ENCODE results near the gene TNFSF8.

TNFSF8 gene

DNA sequence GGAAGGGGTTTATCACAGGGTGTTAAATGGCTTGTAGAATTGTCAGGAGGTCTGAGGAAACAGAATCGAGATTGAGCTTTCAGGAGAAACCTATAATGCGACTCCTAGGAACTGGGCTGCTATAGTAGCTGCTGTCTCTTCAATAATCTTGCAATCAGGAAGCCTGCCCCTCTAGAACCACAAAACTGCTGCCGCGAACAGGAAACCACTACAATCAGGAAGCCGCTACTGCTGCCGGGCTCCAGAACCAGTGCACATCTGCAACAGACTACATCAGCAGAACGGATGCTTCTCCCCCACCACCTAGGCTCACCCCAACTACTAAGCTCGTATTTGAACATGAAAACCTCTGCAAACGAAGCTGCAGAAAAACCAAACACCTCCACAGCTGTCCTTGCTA lies 31.6 kb downstream of the TNFSF8 start:
- no peak overlapping the region for H3K9ac ChIP-seq (ENCODE audit: low read length)
- no CpG with 5 or more reads among the region's 9 CpGs for WGBS (ENCODE audit: extremely low coverage, insufficient coverage, insufficient read length)
- H2AFZ ChIP-seq (ENCODE audit: insufficient read depth, low read length, poor library complexity), result no peak overlapping the region
- no peak overlapping the region for H3K4me3 ChIP-seq (ENCODE audit: low read depth, low read length)
- H3K4ac ChIP-seq (ENCODE audit: low read depth, low read length), result no peak overlapping the region
- no peaks in the 10 kb centered on the region for H3K27me3 ChIP-seq (ENCODE audit: insufficient read depth, low read length)
- H2BK12ac ChIP-seq (ENCODE audit: low read length), result peak overlapping the region; percentile 23
- H3K18ac ChIP-seq (ENCODE audit: low read length), result no peak overlapping the region
- H3K36me3 ChIP-seq (ENCODE audit: control insufficient read depth in 1 of 2, insufficient read depth in 2 of 2, low read length in 2 of 2), result peaks cover 0 to 2% of the 10 kb centered on the region in 2 experiments
- no peak overlapping the region for H4K8ac ChIP-seq (ENCODE audit: low read depth, low read length)
- no peak overlapping the region for H3K4me2 ChIP-seq (ENCODE audit: low read length)
- H4K12ac ChIP-seq (ENCODE audit: low read depth, low read length), result no peak overlapping the region
- H2AK5ac ChIP-seq (ENCODE audit: low read length), result peak overlapping the region; percentile 22
- peaks cover 13% of the 10 kb centered on the region for H3K79me1 ChIP-seq (ENCODE audit: low read length)
- H3K9me3 ChIP-seq (ENCODE audit: insufficient read depth, low read depth, low read length), result no peaks in the 10 kb centered on the region
- no peak overlapping the region for H4K91ac ChIP-seq (ENCODE audit: low read depth, low read length)
- no peak overlapping the region for H3K14ac ChIP-seq (ENCODE audit: low read length)
- no peak overlapping the region for H2BK120ac ChIP-seq (ENCODE audit: insufficient read depth, low read length, poor library complexity)
- H3K27ac ChIP-seq (ENCODE audit: low read depth, low read length), result no peak overlapping the region
- peaks cover 8 to 17% of the 10 kb centered on the region in 2 experiments for H3K4me1 ChIP-seq (ENCODE audit: control insufficient read depth in 1 of 2, insufficient read depth in 2 of 2, low read length in 2 of 2)
- no peaks in the 10 kb centered on the region for H3K79me2 ChIP-seq (ENCODE audit: control insufficient read depth, insufficient read depth, low read length, poor library complexity)
- no peak overlapping the region for H2BK5ac ChIP-seq (ENCODE audit: low read depth, low read length, poor library complexity)
- no peak for DNase-seq
- no peak overlapping the region for H3K23ac ChIP-seq (ENCODE audit: low read length)

GRCh38 chr9:114897196-114897595 lies 33.2 kb downstream of the TNFSF8 start:
- no peak overlapping the region for H2BK5ac ChIP-seq (ENCODE audit: low read depth, low read length, poor library complexity)
- peaks cover 6 to 15% of the 10 kb centered on the region in 2 experiments for H3K4me1 ChIP-seq (ENCODE audit: control insufficient read depth in 1 of 2, insufficient read depth in 2 of 2, low read length in 2 of 2)
- H3K23ac ChIP-seq (ENCODE audit: low read length), result no peak overlapping the region
- no peak overlapping the region for H2BK120ac ChIP-seq (ENCODE audit: insufficient read depth, low read length, poor library complexity)
- no peak overlapping the region for H3K27ac ChIP-seq (ENCODE audit: low read depth, low read length)
- no peaks in the 10 kb centered on the region for H3K79me2 ChIP-seq (ENCODE audit: control insufficient read depth, insufficient read depth, low read length, poor library complexity)
- no peak overlapping the region for H3K4me3 ChIP-seq (ENCODE audit: low read depth, low read length)
- no peak overlapping the region for H3K4me2 ChIP-seq (ENCODE audit: low read length)
- peaks cover 0 to 2% of the 10 kb centered on the region in 2 experiments for H3K36me3 ChIP-seq (ENCODE audit: control insufficient read depth in 1 of 2, insufficient read depth in 2 of 2, low read length in 2 of 2)
- no peak overlapping the region for H4K12ac ChIP-seq (ENCODE audit: low read depth, low read length)
- no peak overlapping the region for H3K4ac ChIP-seq (ENCODE audit: low read depth, low read length)
- no peaks in the 10 kb centered on the region for H3K9me3 ChIP-seq (ENCODE audit: insufficient read depth, low read depth, low read length)
- H3K79me1 ChIP-seq (ENCODE audit: low read length), result peaks cover 8% of the 10 kb centered on the region
- DNase-seq, result no peak
- no peak overlapping the region for H4K8ac ChIP-seq (ENCODE audit: low read depth, low read length)
- WGBS (ENCODE audit: extremely low coverage, insufficient coverage, insufficient read length), result no CpG with 5 or more reads among the region's 3 CpGs
- H2AK5ac ChIP-seq (ENCODE audit: low read length), result no peak overlapping the region
- H3K27me3 ChIP-seq (ENCODE audit: insufficient read depth, low read length), result no peaks in the 10 kb centered on the region
- H3K14ac ChIP-seq (ENCODE audit: low read length), result no peak overlapping the region
- H3K18ac ChIP-seq (ENCODE audit: low read length), result no peak overlapping the region
- no peak overlapping the region for H3K9ac ChIP-seq (ENCODE audit: low read length)
- no peak overlapping the region for H4K91ac ChIP-seq (ENCODE audit: low read depth, low read length)
- H2BK12ac ChIP-seq (ENCODE audit: low read length), result no peak overlapping the region
- no peak overlapping the region for H2AFZ ChIP-seq (ENCODE audit: insufficient read depth, low read length, poor library complexity)

DNA sequence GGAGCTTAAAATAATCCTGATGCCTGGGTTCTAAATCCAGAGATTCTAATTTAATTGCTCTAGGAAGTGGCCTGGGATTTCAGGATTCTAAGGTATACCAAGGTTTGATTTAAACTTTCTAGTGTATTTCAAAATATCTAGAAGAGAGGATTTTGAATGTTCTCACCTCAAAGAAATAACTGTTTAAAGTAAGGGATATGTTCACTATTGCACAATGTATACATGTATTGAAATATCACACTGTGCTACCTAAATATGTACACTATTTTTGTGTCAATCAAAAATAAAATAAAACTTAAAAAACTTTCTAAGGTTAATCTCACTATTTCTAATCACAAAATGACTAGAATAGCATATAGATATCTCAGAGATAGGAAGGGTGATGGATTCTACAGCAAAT lies 34.0 kb downstream of the TNFSF8 start:
- H3K4me3 ChIP-seq (ENCODE audit: low read depth, low read length), result no peak overlapping the region

GRCh38 chr9:114895521-114895991 lies 34.8 kb downstream of the TNFSF8 start:
- H4K12ac ChIP-seq (ENCODE audit: low read depth, low read length), result no peak overlapping the region
- no peak overlapping the region for H2AK5ac ChIP-seq (ENCODE audit: low read length)
- H2BK120ac ChIP-seq (ENCODE audit: insufficient read depth, low read length, poor library complexity), result peak overlapping the region; percentile 64
- H3K4me1 ChIP-seq (ENCODE audit: control insufficient read depth in 1 of 2, insufficient read depth in 2 of 2, low read length in 2 of 2), result peaks cover 6 to 12% of the 10 kb centered on the region in 2 experiments
- no peak overlapping the region for H3K14ac ChIP-seq (ENCODE audit: low read length)
- no peaks in the 10 kb centered on the region for H3K9me3 ChIP-seq (ENCODE audit: insufficient read depth, low read depth, low read length)
- no peak overlapping the region for H2BK12ac ChIP-seq (ENCODE audit: low read length)
- no peak overlapping the region for H2AFZ ChIP-seq (ENCODE audit: insufficient read depth, low read length, poor library complexity)
- H3K4me2 ChIP-seq (ENCODE audit: low read length), result no peak overlapping the region
- H4K91ac ChIP-seq (ENCODE audit: low read depth, low read length), result no peak overlapping the region
- H3K18ac ChIP-seq (ENCODE audit: low read length), result no peak overlapping the region
- no peak overlapping the region for H2BK5ac ChIP-seq (ENCODE audit: low read depth, low read length, poor library complexity)
- peak overlapping the region; percentile 87 for H3K27ac ChIP-seq (ENCODE audit: low read depth, low read length)
- H3K27me3 ChIP-seq (ENCODE audit: insufficient read depth, low read length), result no peaks in the 10 kb centered on the region
- no peaks in the 10 kb centered on the region for H3K79me2 ChIP-seq (ENCODE audit: control insufficient read depth, insufficient read depth, low read length, poor library complexity)
- H3K23ac ChIP-seq (ENCODE audit: low read length), result no peak overlapping the region
- H4K8ac ChIP-seq (ENCODE audit: low read depth, low read length), result no peak overlapping the region
- H3K4me3 ChIP-seq (ENCODE audit: low read depth, low read length), result no peak overlapping the region
- DNase-seq, result no peak
- no peak overlapping the region for H3K4ac ChIP-seq (ENCODE audit: low read depth, low read length)
- H3K9ac ChIP-seq (ENCODE audit: low read length), result no peak overlapping the region
- H3K36me3 ChIP-seq (ENCODE audit: control insufficient read depth in 1 of 2, insufficient read depth in 2 of 2, low read length in 2 of 2), result no peaks in the 10 kb centered on the region
- peaks cover 8% of the 10 kb centered on the region for H3K79me1 ChIP-seq (ENCODE audit: low read length)

More for the DNA sequence above, 34.0 kb downstream of the TNFSF8 start:
- Histone ChIP-seq H3K27ac (ENCODE audit: low read depth, low read length) (no peak overlapping the region), H2BK12ac (ENCODE audit: low read length) (no peak overlapping the region), H3K4ac (ENCODE audit: low read depth, low read length) (no peak overlapping the region), H3K79me1 (ENCODE audit: low read length) (peaks cover 8% of the 10 kb centered on the region), H2BK5ac (ENCODE audit: low read depth, low read length, poor library complexity) (no peak overlapping the region), H3K4me1 (ENCODE audit: control insufficient read depth in 1 of 2, insufficient read depth in 2 of 2, low read length in 2 of 2) (peaks cover 6 to 12% of the 10 kb centered on the region in 2 experiments), H3K18ac (ENCODE audit: low read length) (no peak overlapping the region), H3K9ac (ENCODE audit: low read length) (no peak overlapping the region), H2AFZ (ENCODE audit: insufficient read depth, low read length, poor library complexity) (no peak overlapping the region), H2AK5ac (ENCODE audit: low read length) (no peak overlapping the region), H3K23ac (ENCODE audit: low read length) (no peak overlapping the region), H3K79me2 (ENCODE audit: control insufficient read depth, insufficient read depth, low read length, poor library complexity) (no peaks in the 10 kb centered on the region), H3K36me3 (ENCODE audit: control insufficient read depth in 1 of 2, insufficient read depth in 2 of 2, low read length in 2 of 2) (peaks cover 0 to 2% of the 10 kb centered on the region in 2 experiments), H3K9me3 (ENCODE audit: insufficient read depth, low read depth, low read length) (no peaks in the 10 kb centered on the region), H4K12ac (ENCODE audit: low read depth, low read length) (no peak overlapping the region), H2BK120ac (ENCODE audit: insufficient read depth, low read length, poor library complexity) (no peak overlapping the region), H4K91ac (ENCODE audit: low read depth, low read length) (no peak overlapping the region), H3K4me2 (ENCODE audit: low read length) (no peak overlapping the region), H3K27me3 (ENCODE audit: insufficient read depth, low read length) (no peaks in the 10 kb centered on the region), H4K8ac (ENCODE audit: low read depth, low read length) (no peak overlapping the region), H3K14ac (ENCODE audit: low read length) (no peak overlapping the region)
- DNase-seq, result no peak
